ENCODE data around the gene HDAC5.
"Not testable (repeated sequence)": the region's sequence is repeated elsewhere in the genome, so short reads cannot be mapped to it uniquely, and the experiment has no call there.

HDAC5 gene

DNA sequence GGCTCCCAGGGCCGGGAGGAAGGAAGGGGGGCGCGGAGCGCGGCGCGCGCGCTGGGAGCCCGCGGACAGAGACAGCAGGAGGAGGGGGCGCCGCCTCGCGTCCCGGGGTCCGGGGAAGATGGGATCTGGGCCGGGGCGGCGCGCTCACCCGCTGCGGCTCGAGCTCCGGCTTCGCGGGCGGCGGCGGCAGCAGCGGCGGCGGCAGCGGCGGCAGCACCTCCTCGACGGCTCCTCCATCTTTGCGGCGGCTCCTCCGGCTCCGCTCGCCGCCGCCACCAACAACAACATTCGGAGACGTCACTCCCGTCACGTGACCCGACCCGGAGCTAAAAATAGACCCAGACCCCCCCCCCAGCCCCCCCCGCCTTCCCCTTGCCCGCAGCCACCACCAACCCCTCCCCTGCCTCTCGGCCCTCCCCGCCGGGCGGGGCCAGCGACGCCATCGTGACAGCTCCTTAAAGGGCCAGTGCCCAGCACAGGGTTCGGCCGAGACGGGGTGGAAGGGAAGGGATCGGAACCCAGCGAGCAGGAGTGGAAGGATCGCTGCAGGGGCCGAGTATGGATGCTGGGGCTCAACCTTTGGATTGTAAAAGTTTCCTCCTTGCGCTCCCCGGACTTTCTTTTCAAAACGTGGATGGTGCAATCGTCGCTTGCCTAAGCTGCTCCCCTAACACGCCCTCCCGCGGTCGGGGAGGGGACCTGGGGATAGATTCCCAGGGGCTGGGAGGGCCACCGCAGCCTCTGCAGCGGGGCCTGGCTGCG is at the start of gene HDAC5:
TSS of gene HDAC5 (minus strand) at position 286 of the 762 bp plus-strand sequence. CDS start 6,126 bp downstream, outside the sequence.
- DNase-seq = peak; percentile 98 to 99

DNA sequence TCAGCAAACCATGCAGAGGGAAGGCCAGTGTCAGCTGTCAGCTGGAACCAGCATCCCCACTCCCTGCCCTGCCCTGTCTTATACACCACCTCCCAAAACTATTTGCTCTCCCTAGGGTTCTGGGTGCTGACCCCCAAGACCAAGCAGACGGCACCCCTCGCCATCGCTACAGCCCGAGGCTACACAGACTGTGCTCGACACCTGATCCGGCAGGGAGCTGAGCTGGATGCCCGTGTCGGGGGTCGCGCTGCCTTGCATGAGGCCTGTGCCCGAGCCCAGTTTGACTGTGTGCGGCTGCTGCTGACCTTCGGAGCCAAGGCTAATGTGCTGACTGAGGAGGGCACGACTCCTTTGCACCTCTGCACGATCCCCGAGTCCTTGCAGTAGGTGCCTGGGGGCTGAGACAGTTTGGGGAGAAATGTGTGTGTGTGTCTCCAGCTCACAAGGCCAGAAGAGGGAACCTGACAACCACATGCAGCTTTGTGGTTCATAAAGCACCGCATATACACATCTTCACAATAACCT is 48.6 kb upstream of the HDAC5 start:
- no peak for DNase-seq

DNA sequence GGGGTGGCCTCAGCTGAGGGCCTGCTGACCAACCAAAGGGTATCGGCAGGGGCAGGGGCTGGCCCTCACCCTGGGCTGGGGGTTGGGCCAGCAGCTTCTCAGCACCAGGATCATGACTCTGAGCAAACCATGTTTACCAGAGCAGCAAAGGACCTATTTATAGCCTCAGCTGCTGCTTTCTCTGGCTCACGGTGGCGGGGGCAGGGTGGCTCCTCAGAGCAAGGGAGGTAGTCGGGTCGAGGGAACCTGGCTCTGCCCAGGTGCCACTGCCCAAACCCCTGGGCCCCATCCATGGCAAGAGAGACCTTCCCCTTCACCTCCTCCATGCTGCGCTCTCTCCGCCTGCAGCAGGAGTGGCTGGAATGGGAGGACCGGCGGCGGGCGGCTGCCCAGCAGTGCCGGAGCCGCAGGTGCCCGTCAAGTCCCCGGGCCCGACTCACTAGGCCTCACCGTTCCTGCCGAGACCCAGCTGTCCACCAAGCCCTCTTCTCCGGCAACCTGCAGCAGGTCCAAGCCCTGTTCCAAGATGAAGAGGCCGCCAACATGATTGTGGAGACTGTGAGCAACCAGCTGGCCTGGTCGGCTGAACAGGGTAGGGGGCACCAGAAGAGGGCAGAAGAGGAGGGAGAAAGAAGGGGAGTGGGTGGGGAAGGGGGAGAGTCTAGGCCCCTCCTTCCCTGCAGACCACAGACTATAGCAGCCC is 47.2 kb upstream of the HDAC5 start, which contains the start of gene ASB16:
TSS of gene ASB16 (plus strand) at position 206 of the 703 bp plus-strand sequence. CDS start at position 292, 86 bp downstream.
- DNase-seq = no peak

DNA sequence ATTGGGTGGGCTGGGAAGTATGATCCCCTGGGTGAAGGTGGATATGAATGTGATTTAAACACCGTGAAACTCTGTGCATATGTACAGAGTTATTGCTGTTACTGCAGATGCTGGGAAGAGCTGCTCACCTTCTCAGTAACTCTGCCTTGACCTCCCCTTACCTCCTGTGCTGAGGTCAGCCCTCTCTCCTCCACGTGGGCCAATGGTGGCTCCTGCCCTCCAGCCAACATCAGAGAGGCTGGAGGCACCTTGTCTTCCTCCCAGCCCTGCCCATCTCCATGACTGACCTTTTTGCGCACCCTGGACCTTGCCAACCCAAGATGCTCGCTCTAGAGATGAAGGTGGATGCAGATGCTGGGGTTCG is 46.7 kb upstream of the HDAC5 start:
- no peak for DNase-seq

DNA sequence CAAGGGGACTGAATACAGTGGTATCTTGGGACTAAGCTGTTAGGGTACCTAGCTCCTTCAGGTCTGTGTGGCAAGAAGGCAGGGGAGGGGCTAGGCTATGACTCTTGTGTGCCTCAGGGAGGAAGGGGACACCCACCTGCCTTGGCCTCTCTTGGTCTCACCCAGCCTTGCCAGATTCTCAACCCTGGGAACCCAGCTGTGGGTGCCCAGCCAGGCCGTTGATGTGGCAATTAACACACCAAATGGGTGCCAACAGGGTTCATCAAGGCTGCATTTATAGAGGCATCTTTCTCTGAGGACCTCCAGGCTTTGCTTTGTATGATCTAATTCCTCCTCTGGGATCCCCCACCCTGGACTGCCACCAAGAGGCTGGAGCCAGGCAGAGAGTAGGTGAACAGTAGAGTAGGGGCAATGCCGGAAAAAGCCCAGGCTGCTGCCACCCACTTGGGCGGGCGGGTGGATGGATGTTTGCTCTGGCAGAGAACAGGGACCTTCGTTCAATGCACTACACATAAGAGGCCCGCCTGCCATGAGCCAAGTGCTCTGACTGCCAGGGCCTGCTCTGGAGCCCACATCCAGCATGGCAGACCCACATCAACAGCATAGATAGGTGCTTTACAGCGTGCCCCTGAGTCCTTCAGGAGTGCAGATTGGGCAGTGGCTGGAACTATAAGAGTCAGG is 43.9 kb upstream of the HDAC5 start:
- no peak for DNase-seq

DNA sequence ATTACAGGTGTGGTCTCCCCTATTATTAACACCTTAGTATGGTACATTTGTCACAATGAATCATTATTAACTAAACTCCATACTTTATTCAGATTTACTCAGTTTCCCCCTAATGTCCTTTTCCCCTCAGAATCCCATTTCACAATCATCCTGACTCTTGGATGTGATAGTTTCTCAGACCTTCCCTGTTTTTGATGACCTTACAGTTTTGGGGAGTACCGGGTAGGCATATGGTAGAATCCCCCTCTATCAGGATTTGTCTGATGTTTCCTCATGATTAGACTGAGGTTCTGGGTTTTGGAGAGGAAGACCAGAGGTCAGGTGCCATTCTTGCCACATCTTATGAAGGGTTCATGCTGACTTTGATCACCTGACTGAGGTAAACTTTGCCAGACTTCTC is 41.0 kb upstream of the HDAC5 start:
- no peak for DNase-seq

DNA sequence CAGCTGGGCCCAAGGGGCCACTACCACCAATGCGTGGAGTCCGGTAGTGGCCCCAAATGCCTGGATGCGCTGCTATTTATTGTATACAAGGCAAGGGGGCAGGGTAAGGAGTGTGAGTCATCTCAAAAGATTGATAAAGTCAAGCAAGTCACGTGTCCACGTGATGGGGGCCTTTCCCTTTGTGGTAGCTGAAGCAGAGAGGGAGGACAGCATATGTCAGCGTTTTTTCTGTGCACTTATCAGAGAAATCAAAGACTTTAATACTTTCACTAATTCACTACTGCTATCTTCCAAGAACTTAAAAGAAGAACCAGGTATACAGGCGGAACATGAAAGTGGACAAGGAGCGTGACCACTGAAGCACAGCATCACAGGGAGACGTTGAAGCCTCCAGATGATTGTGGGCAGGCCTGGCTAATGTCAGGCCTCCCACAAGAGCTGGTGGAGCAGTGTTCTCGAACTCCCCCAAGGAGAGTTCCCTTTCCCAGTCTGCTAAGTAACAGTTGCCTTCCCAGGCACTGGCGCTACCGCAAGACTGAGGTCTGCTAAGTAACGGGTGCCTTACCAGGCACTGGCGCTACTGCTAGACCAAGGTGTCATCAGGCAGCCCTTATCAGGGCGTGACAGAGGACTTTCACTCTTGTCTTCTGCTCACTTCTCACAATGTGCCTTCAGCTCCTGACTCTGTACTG is 36.2 kb upstream of the HDAC5 start:
- DNase-seq = no peak

DNA sequence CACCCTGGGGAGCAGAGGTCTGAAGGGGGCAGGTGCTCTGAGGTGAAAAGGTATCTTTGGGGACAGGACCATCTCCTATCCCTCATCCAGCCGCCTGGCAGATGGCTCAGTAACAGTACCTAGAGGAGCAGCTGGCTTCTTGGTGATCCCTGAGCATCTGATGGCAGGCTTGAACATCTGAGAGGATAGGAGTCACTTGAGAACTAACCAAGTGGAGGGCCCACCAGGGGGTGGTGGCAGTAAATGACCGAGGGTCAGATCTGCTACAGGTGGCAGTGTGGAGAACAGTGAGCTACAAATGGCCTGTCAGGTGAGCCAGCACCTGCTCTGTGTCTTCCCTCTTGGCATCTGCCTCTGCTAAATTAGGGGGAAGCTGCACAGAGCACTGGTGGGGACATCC is 32.0 kb upstream of the HDAC5 start:
- DNase-seq = no peak

DNA sequence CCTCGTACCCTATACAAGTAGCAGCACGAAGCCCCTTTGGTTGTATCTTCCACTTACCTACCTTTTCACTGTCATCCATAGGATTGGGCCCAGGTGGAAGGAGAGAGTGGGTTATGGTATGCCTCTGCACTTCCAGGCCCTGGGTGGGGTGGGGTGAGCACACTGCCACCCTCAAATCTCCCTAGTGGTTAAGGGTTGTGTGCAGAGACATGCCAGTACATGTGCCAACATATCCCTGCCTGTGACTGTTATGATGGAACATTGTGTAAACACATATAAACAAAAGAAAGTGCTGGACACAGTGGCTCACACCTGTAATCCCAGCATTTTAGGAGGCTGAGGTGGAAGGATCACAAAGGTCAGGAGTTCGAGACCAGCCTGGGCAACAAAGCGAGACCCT is 29.4 kb upstream of the HDAC5 start:
- no peak for DNase-seq

DNA sequence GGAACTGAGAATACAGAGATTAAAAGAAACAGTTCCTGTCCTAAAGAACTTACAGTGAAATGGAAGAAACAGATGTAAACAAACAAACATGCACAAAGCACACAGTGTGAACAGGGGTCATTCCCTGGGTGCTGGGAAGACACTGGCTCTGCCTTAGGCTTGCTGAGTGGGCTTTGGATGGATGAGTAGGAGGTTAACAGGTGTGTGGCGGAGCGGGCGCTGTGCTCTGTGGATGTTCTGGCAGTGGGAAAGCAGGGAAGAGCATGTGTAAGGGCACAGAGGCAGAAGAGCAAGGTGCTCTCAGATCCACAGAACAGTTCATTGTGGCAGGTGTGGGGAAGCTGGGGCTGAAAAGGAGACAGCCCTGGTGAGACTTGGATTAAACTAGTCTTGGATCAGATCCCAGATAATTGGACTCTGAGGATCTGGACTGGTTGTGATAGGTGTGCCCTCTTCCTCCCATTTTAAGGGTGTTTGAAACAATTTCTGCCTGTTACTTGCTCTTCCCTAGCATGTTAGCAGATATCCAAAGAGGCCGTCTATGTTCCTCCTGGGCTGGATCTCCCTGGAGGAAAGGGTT is 26.4 kb upstream of the HDAC5 start:
- DNase-seq = no peak

DNA sequence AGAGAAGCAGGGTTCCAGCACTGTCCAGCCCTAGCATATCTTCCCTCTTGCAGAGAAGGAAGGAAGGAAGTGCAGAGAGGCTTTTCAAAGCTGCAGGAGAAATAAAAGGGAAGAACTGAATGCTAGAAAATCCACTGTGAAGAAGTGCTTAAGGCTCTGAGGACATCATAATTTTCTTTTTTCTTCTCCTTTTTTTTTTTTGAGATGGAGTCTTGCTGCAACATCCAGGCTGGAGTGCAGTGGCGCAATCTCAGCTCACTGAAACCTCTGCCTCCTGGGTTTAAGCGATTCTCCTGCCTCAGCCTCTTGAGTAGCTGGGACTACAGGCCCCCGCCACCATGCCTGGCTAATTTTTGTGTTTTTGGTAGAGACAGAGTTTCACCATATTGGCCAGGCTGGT is 25.6 kb upstream of the HDAC5 start:
- DNase-seq = not testable (repeated sequence)

DNA sequence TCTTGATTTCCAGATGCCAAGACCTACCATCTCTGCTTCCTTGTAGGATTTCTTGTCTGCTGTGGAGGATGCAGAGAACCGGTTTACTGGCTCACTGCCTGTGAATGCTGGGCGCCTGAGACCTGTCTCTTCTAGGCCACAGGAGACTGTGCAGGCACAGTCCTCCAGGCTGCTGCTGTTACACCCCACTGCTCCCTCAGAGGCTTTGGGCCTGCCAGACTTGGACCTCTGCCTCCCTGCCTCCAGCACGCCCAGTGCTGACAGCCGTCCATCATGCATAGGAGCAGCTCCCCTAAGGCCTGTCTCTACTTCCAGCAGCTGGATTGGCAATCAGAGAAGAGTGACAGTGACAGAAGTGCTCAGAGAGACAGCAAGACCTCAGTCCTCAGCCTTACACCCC is 24.4 kb upstream of the HDAC5 start:
- no peak for DNase-seq

DNA sequence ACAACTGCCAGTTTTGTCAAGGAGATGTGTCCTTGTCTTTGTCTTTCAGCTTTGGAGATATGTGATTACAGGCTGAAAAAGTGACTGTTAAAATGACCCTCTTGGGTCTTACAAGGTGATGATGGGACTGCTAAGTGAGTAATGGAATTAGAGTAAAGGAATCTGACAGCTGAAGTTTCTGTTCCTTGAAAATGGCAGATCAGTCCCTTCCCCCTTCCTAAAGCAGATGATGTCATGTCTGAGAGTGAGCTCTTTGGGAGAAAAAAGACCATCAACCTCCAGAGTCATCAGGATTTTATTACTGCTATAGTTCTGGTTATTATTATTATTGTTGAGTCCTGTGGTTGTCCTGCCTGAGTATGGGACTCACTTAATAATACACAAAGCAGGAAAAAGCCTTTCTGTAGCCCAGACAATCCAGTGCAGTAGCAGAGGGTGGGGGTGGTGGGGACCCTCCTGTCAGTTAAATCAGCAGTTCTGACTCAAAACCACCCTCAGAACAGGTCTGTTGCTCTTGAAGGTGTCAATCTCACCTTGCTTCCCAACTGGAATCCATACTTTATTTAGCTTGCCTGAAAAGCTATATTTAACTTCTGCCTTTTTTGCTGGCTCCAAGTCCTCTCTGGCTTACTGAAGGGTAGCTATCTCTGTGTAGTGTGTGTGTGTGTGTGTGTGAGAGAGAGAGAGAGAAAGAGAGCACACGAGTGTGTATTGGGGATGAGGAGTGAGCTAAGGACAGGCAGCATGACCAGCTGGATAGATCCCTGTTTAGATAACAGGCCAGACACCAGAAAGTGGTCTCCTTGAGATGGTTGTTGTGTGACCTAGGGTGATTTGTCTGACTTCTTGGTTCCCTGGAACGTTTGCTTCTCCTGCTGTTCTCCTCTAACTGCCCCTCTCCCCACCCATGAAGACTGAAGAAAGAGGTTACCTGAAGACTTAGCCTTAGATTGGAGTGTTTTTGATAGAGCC is 23.2 kb upstream of the HDAC5 start:
- no peak for DNase-seq

DNA sequence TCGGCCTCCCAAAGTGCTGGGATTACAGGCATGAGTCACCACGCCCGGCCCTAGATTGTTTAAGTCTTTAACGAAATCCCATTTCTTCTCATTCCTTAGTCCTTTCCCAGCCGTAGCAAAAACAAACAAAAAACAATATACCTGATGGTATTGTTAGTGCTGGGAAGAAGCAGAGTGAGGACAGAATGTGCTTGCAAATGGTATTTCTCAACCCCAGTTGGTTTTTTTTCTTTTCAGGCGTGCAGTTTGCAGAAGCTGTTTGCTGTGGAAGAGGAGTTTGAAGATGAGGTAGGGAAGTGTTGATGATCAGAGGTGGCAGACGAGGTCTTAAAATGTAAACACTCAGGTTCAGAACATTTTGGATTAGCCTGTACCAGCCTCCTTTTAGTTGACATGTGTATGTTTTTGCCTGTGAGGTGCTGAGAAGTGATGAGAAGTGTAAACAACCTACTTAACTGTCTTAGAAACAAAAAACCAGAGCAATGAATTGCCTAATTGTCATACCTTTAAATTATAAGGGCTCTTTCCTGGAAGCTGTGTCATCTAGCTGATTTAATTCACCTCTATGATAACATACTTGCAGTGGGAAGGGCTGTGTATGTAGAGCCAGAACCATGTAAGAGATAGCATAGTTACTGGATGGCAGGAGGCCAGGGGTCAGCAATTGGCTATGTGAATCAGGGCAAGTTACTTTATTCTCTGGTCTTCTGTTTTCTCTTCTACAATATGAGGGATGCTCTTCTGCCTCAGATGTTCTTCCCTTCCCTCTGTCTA is 21.7 kb upstream of the HDAC5 start:
- DNase-seq = no peak

DNA sequence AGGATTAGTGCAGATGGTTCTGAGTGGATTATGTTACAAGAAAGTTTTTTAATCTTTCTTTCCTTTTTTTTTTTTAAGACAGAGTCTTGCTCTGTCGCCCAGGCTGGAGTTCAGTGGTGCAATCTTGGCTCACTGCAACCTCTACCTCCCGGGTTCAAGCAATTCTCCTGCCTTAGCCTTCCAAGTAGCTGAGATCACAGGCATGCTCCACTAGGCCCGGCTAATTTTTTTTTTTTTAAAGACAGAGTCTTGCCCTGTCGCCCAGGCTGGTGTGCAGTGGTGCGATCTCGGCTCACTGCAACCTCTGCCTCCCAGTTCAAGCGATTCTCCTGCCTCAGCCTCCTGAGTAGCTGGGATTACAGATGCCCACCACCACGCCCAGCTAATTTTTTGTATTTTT is 20.5 kb upstream of the HDAC5 start:
- DNase-seq = not testable (repeated sequence)

DNA sequence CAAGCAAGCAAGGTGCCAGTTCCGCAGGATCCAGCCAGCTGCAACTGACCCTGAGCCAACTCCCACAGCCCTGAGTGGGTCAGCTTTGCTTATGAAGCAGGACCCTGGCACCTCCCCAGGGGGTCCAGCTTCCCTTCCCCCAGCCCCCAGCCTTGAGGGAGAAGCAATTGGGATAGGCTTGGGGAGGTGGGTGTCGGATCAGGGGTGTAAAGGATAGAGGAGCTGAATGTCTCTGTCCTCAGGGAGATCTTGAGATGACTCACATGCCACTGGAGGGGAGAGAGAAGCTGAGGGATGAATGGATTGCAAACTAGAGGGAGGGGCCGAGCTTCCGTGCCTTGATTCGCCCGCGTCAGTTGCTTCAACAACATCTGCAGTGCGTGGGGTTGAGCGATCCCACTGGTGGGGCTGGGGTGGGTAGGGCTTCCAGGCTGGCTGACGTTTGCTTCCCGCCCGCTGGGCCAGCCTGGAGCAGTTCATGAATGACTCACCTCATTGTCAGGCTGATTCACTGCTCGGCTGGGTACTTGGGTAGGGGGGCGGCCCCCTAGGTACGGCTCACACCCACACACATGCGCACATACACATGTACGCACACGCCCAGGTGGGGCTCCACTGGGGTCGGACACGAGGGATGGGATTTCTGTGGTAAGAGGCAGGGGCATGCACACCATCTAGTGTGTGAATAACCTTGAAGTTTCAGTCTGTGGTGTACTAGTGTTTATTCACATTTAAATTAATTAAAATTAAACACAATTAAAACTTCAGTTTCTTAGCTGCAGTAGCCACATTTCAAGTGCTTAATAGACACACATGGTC is 14.7 kb upstream of the HDAC5 start:
- peak; percentile 78 to 84 for DNase-seq

DNA sequence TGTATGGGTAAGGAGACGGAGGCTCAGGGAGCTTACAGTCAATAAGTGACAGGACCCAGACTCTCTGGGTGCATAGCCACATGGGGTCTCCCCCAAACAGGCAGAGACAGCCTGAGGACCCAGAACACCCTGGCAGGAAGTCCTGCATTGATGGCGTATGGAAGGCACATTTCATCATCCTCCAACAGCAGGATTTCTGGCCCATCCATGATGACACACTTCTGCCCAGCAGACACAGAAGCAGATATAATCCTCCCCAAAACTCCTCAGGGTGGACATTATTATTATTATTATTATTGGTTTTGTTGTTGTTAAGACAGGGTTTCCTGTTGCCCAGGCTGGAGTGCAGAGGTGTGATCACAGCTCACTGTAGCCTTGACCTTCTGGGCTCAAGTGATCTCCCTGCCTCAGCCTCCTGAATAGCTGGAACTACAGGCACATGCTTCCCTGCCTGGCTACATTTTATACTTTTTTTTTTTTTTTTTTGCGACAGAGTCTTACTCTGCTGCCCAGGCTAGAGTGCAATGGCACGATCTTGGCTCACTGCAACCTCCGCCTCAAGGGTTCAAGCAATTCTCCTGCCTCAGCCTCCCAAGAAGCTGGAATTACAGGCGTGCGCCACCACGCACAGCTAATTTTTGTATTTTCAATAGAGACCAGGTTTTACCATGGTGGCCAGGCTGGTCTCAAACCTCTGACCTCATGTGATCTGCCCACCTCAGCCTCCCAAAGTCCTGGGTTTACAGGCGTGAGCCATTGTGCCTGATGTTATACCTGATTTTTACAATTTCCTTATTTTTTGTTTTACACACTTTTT is 11.5 kb upstream of the HDAC5 start:
- no peak for DNase-seq

DNA sequence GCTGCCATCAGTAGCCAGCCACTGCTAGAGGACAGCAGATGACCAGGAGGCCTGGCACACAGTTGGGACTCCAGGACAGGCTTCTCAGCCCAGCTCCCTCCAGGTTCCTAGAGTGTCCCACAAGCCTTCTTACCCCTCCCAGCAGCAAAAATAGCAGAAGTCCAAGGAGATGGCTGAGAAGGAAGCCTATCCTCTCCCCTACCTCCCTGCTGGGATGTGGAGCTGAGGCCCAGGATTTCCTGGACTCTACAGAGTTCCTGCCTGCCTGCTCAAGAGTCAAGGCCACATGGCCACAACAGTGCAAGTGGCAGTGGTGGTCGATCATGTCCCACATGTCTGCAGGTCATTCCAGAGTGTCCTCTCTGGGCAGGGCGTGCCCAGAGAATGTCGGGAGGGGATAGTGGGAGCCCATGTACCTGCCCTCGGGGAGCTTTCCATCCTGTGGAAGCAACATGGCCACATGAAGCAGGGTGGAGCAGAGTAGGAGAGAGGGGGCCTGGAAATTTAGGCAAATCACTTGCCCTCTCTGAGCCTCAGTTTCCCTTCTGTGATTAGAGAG is 10.6 kb upstream of the HDAC5 start:
- DNase-seq = no peak
